HepG2 (cell line): ENCODE results near the gene NDOR1. TPM values are rescaled to one million over a fixed set of nuclear protein-coding genes. Genes with fewer than 3 reads are reported as not detected.

Experiments used
- ATF7 ChIP-seq, 2 experiments: fragments of 450-650 bp in 1 of 2; sonication (generic) in 1 of 2; formaldehyde crosslinking in 1 of 2; IDR thresholded peaks; 2 replicates each; pipeline versions ENCODE4 v1.4.0 to v1.6.1; 2016 to 2020; ENCODE audit warnings: antibody characterized with exemption in 1 of 2, mild to moderate bottlenecking in 1 of 2, missing genetic modification reagents in 1 of 2
- BRCA1 ChIP-seq: sonication (generic); formaldehyde crosslinking; IDR thresholded peaks from 2 replicates; pipeline ENCODE4 v1.4.0; 2020; ENCODE audit warnings: missing genetic modification reagents
- CBX2 ChIP-seq, 2 experiments: fragments of 200-600 bp in 1 of 2; sonication (generic); formaldehyde crosslinking in 1 of 2; IDR thresholded peaks; 2 replicates each; pipeline versions ENCODE4 v1.7.0 to v1.8.1; 2018 to 2022; ENCODE audit warnings: low read depth in 2 of 2, low read length in 1 of 2, mild to moderate bottlenecking in 1 of 2, missing genetic modification reagents in 1 of 2
- E2F1 ChIP-seq: sonication (generic); formaldehyde crosslinking; IDR thresholded peaks from 2 replicates; pipeline ENCODE4 v1.5.0; 2020; ENCODE audit warnings: missing genetic modification reagents
- HNRNPL ChIP-seq: fragments of 200-400 bp; formaldehyde crosslinking; IDR thresholded peaks from 2 replicates; pipeline ENCODE4 v1.6.1; 2017; ENCODE audit warnings: mild to moderate bottlenecking, low read depth, low read length
- NFE2L1 ChIP-seq: sonication (generic); formaldehyde crosslinking; IDR thresholded peaks from 2 replicates; pipeline ENCODE4 v1.4.0; 2020; ENCODE audit warnings: missing genetic modification reagents, mild to moderate bottlenecking, borderline replicate concordance
- NR1H2 ChIP-seq: sonication (generic); formaldehyde crosslinking; IDR thresholded peaks from 2 replicates; pipeline ENCODE4 v1.8.1; 2022; ENCODE audit warnings: low read depth, missing genetic modification reagents, borderline replicate concordance
- PBX3 ChIP-seq: sonication (generic); formaldehyde crosslinking; IDR thresholded peaks from 2 replicates; pipeline ENCODE4 v1.8.1; 2023; ENCODE audit warnings: missing genetic modification reagents, inconsistent platforms, borderline replicate concordance
- REPIN1 ChIP-seq: sonication (generic); formaldehyde crosslinking; IDR thresholded peaks from 2 replicates; pipeline ENCODE4 v1.8.0; 2022; ENCODE audit warnings: missing genetic modification reagents, low read depth, mild to moderate bottlenecking, borderline replicate concordance
- SMARCC2 ChIP-seq: fragments of 450-650 bp; IDR thresholded peaks from 2 replicates; pipeline ENCODE4 v1.6.1; 2017; ENCODE audit warnings: antibody characterized with exemption, mild to moderate bottlenecking
- SP4 ChIP-seq: sonication (generic); formaldehyde crosslinking; IDR thresholded peaks from 2 replicates; pipeline ENCODE4 v1.8.1; 2023; ENCODE audit warnings: mild to moderate bottlenecking, missing genetic modification reagents
- TP53 ChIP-seq: sonication (generic); formaldehyde crosslinking; conservative IDR thresholded peaks from 2 replicates; pipeline ENCODE4 v1.4.0; 2020; ENCODE audit warnings: missing genetic modification reagents
- TRAFD1 ChIP-seq: sonication (generic); formaldehyde crosslinking; IDR thresholded peaks from 2 replicates; pipeline ENCODE4 v1.5.1; 2020; ENCODE audit warnings: missing genetic modification reagents, mild to moderate bottlenecking, borderline replicate concordance
- XBP1 ChIP-seq: sonication (generic); formaldehyde crosslinking; IDR thresholded peaks from 2 replicates; pipeline ENCODE4 v1.5.0; 2020; ENCODE audit warnings: missing genetic modification reagents
- ZMYM4 ChIP-seq: sonication (generic); formaldehyde crosslinking; IDR thresholded peaks from 2 replicates; pipeline ENCODE4 v1.8.1; 2023; ENCODE audit warnings: mild to moderate bottlenecking, missing genetic modification reagents
- ZNF17 ChIP-seq: sonication (generic); formaldehyde crosslinking; IDR thresholded peaks from 2 replicates; pipeline ENCODE4 v1.5.0; 2020; ENCODE audit warnings: mild to moderate bottlenecking, missing genetic modification reagents
- ZNF234 ChIP-seq: sonication (generic); formaldehyde crosslinking; conservative IDR thresholded peaks from 2 replicates; pipeline ENCODE4 v1.5.1; 2020; ENCODE audit warnings: mild to moderate bottlenecking, missing genetic modification reagents
- ZNF276 ChIP-seq: sonication (generic); formaldehyde crosslinking; IDR thresholded peaks from 2 replicates; pipeline ENCODE4 v1.4.0; 2020; ENCODE audit warnings: mild to moderate bottlenecking, low read depth, missing genetic modification reagents
- ZNF44 ChIP-seq: sonication (generic); formaldehyde crosslinking; IDR thresholded peaks from 2 replicates; pipeline ENCODE4 v1.5.1; 2020; ENCODE audit warnings: mild to moderate bottlenecking, missing genetic modification reagents
- ZNF644 ChIP-seq: IDR thresholded peaks from 2 replicates; pipeline ENCODE4 v1.6.1; 2016; ENCODE audit warnings: low read depth
- ZNF703 ChIP-seq: sonication (generic); formaldehyde crosslinking; IDR thresholded peaks from 2 replicates; pipeline ENCODE4 v1.5.1; 2020; ENCODE audit warnings: missing genetic modification reagents, mild to moderate bottlenecking, moderate library complexity, borderline replicate concordance
- ZNF768 ChIP-seq: sonication (generic); formaldehyde crosslinking; IDR thresholded peaks from 2 replicates; pipeline ENCODE4 v1.4.0; 2020; ENCODE audit warnings: missing genetic modification reagents
- ZNF883 ChIP-seq: sonication (generic); formaldehyde crosslinking; IDR thresholded peaks from 2 replicates; pipeline ENCODE4 v1.5.1; 2020; ENCODE audit warnings: mild to moderate bottlenecking, missing genetic modification reagents; ENCODE audit errors: not compliant biosample characterization
- polyA plus RNA-seq, 8 experiments: library from polyadenylated mRNA; depleted of rRNA in 3 of 8; stranded (reverse) in 7 of 8; unstranded in 1 of 8; fragments of >200 nt; fragmentation: Illumina TruSeq in 4 of 8; extraction: Trizol in 4 of 8; gene quantifications; 2 replicates each; pipeline versions ENCODE4 v1.2.1 to v1.2.3, GENCODE V29; 2011 to 2016; ENCODE audit warnings: low read depth in 4 of 8, missing spikeins in 1 of 8, mixed read lengths in 1 of 8; ENCODE audit not compliant: insufficient read depth in 1 of 8
- total RNA-seq, 5 experiments: library from RNA; depleted of rRNA; stranded (reverse); fragments of >200 nt; fragmentation: Illumina TruSeq; extraction: Trizol; gene quantifications; 2 replicates each; pipeline ENCODE4 v1.2.3, GENCODE V29; 2016; ENCODE audit warnings: low read depth in 1 of 5

The NDOR1 gene
- total and polyA plus RNA-seq, 2 of the 13 experiments (the other 11 are each of a cell fraction or from before 2014, with no cell fraction given) = 3.6 to 8.7 TPM

GRCh38 chr9:137222190-137223077 lies 16.9 kb downstream of the NDOR1 start, which contains the start of gene RNF208 (continued):
- TF ChIP-seq ZNF703 (CRISPR knock-in tag) (peak; percentile 32; the same call in 1 of the 2 replicates), ZNF276 (CRISPR knock-in tag) (no peak), BRCA1 (CRISPR knock-in tag) (no peak), E2F1 (CRISPR knock-in tag) (no peak), ZNF644 (CRISPR knock-in tag) (no peak), HNRNPL (0 out of 2 replicates have a peak, but pooled peaks have one; percentile 35), ZNF44 (CRISPR knock-in tag) (no peak), NFE2L1 (peak; percentile 51; the same call in 1 of the 2 replicates), XBP1 (CRISPR knock-in tag) (no peak), ATF7 (IDR thresholded peaks at IDR 0.05) (no peak), ATF7 (CRISPR knock-in tag; IDR thresholded peaks at IDR 0.05) (no peak), CBX2 (IDR thresholded peaks at IDR 0.05; ENCODE audit: low read depth, low read length) (no peak), CBX2 (CRISPR knock-in tag; IDR thresholded peaks at IDR 0.05; ENCODE audit: low read depth) (no peak), ZMYM4 (CRISPR knock-in tag) (peak; percentile 56; the same call in 1 of the 2 replicates), SMARCC2 (no peak), TP53 (CRISPR knock-in tag) (no peak), SP4 (CRISPR knock-in tag) (no peak), ZNF883 (CRISPR knock-in tag) (no peak), ZNF234 (CRISPR knock-in tag) (no peak), TRAFD1 (no peak), NR1H2 (CRISPR knock-in tag) (no peak), ZNF17 (CRISPR knock-in tag) (no peak), REPIN1 (CRISPR knock-in tag) (0 out of 2 replicates have a peak, but pooled peaks have one; percentile 29), ZNF768 (CRISPR knock-in tag) (no peak; the same call in 1 of the 2 replicates), PBX3 (CRISPR knock-in tag) (no peak)
